HG02885 (cell line): ENCODE data around the gene ZP2.
"Not testable (repeated sequence)": the region's sequence is repeated elsewhere in the genome, so short reads cannot be mapped to it uniquely, and the experiment has no call there.

Source experiments
- ATAC-seq: cut with Tn5 transposase; IDR thresholded peaks from one replicate; pipeline ENCODE4 v1.9.1; 2021; ENCODE audit warnings: mild to moderate bottlenecking; ENCODE audit not compliant: unreplicated experiment, poor library complexity

ZP2 gene

DNA sequence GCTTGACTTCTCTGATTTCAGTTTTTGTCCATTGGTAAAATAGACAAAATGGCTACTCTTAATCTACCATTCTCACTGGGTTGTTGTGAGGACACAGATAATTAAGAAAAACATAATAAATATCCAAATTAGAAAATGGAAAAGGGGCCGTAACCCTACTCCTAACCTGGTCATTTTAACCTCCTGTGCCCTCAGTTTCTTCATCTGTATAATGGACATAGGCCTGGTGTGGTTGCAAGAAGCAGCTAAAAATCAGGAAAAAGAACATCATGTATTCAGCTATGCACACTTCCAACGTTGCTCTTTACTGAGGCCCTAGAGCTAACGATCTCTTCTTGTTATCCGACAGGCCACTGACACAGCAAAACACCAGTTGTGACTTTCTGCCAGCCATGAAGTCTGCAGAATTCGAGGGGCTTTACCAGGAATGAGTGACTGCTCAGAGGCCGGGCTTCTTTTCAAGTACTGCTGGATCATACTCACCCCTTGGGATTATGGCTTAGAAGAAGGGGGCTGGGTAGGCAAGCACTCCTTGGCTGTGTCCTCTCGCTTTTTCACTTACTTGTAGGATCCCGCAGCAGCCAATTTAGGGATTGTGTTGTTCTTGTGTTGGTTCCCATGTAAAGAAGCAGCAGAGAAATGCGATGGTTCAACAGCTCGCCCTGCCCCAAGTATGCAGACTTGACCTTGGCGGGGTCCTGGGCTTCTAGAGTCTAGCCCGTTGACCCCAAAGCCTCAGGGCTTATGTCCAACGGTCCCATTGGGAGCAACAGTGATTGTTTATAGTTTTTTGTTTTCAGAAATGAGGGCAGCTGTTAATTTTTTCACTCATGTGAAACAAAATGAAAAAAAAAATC is 32.0 kb downstream of the ZP2 start:
- no peak for ATAC-seq

DNA sequence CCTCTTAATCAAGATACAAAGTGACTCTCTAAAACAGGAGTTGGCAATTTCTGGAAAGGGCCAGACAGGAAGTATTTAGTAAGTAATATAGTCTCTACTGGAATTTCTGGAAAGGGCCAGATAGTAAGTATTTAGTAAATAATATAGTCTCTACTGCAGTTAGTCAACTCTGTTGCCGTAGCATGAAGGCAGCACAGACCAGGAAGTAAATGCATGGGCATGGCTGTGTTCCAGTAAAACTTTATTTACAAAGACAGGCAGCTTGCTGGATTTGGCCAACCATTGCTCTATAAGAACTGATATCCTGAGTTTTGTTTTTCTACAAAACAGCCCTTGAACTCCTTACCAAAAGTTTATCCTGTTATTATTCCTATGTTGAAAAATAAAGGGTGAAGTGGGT is 36.0 kb downstream of the ZP2 start:
- no peak for ATAC-seq

DNA sequence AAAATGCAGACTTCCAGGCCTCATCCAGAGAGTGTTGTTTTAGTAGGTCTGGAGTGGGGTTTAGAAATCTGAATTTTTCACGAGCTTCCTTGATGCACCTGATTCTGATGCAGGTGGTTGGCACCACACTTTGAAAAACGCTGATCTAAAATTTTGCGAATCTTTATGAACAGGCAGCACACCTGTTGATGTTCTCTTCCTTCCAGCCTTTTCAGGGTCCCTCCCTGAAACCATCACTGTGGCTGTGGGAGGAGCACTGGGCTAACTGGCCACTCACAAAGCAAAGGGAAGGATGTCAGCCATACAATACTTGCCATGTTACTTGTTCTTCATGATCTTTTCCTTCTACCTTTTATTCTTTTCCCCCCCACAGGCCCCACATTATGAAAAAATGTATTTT is 38.7 kb downstream of the ZP2 start:
- no peak for ATAC-seq

DNA sequence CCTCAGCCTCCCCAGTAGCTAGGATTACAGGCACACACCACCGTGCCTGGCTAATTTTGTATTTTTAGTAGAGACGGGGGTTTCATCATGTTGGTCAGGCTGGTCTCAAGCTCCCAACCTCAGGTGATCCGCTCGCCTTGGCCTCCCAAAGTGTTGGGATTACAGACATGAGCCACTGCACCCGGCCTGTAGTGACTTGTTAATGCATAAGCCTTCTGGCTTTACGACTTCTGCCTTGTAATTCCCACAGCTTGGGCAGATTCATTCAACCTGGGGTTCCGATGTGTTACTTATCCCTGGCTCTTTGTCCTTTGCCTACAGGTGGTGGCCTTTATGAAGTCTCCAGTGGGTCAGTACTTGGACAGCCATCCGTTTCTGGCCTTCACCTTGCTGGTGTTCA is 41.3 kb downstream of the ZP2 start:
- ATAC-seq = not testable (repeated sequence)

DNA sequence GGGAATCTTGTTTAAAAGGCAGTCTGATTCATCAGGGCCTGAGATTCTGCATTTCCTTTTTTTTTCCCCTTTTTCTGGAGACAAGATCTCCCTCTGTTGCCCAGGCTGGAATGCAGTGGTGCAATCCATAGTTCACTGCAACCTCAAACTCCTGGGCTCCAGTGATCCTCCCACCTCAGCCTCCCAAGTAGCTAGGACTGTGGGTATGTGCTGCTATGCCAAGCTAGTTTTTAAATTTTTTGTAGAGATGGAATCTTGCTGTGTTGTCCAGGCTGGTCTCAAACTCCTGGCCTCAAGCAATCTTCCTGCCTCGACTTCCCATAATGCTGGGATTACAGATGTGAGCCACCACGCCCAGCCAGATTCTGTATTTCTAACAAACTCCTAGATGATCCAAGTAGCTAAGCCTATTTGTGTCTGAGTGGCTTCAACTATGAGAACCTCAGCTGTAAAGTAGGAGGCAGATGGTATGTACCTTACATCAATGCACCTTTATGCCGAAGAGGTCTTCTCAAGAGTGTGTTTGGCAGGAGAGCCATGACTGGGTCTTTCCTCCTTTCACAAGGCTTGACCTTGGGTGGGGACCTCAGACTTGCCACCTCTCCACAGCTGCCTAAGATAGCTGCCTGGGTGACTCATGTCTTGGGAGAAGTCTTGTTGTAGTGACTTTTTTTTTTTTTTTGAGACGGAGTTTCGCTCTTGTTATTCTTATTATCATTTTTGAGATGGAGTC is 42.0 kb downstream of the ZP2 start:
- ATAC-seq = no peak

DNA sequence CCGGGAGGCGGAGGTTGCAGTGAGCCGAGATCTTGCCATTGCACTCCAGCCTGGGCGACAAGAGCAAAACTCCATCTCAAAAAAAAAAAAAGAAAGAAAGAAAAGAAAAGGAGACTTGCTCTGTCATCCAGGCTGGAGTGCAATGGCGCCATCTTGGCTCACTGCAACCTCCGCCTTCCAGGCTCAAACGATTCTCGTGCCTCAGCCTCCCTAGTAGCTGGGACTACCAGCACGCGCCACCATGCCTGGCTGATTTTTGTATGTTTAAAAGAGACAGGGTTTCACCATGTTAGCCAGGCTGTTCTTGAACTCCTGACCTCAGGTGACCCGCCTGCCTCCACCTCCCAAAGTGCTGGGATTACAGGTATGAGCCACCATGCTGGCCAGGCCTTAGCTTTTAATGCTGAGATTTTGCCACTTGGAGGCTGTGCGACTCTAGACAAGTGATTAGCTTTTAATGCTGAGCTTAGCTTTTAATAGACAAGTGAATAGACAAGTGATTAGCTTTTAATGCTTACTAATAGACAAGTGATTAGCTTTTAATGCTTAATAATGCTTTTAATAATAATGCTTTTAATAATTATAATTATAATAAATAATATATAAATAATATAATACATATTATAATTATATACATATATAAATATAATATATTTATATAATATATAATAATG is 43.3 kb downstream of the ZP2 start:
- ATAC-seq = no peak

DNA sequence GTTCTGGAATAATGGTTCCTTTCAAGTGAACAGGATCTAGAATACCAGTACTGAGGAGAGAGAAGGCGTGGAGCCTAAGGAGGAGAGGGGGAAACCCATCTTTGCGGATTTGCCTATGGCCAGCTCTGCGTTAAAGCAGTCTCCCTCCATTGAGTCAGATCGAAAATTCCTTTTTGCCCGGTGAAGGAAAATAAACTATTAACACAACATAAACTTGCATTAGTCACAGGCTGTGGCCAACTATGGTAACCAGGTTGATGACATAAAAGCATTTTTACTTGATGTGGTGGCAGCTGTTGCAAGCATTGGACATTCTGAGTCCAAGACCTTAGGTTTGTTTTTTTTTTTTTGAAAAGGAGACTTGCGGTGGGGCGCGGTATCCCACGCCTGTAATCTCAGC is 44.0 kb downstream of the ZP2 start:
- ATAC-seq = no peak

DNA sequence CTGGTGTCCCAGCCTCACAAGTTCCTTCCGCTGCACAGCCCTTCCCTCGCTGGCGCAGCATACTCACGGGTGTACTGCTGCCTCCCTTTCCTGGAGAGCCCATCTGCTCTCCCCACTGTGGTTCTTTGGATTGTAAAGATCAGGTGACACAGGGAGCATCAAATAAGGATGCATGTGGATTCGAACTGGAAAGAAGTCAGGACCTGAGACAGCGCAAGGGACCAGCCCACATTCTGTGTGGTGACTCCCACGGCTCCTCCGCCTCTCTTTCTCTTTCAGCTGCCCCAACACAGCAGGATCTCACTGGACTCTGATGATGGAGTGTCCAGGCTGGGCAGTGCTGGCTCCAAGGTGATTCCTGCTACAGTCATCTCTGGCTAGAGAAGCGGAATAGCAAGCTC is 44.8 kb downstream of the ZP2 start:
- no peak for ATAC-seq

DNA sequence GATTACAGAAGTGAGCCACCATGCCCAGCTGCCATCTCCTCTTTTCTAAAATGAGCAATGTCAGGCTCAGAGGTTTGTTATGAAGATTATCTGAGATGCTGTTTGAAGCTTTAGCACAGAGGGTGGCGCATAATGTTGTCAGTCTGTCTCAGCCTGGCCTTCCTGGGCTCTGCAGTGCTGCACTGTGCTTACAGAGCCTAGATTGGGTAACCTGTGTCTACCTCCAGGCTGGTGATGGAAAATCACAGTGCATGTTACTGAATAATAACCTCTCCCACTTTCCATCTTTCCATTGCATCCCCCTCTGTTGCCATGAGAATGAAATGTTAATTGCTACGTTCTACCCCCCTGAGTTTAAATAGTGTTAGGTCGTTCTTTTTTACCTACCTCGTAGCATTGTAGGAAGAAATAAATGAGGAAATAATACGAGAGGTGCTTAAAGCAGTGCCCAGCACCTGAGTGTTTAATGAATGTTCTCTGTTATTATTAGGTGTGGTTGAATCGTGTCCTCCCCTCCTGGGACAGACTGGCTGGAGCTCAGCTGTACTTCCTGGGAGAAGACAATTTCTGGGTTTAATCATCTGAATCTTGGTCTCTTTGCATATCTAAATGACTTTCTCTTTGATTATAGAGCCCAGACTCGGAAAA is 46.7 kb downstream of the ZP2 start:
- ATAC-seq = no peak

DNA sequence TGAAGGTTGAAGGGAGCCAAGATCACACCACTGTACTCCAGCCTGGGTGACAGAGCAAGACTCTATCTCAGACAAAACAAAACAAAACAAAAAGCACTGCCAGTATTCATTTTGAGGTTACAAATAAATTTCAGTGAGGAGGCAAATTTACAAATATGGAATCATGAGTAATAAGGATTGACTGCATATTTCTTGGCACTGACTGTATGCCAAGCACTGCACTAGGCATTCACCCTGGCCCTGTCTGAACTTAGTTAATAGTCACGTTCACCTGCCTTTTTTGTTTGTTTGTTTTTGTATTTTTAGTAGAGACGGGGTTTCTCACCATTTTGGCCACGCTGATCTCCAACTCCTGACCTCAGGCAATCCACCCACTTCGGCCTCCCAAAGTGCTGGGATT is 47.8 kb downstream of the ZP2 start:
- no peak for ATAC-seq

DNA sequence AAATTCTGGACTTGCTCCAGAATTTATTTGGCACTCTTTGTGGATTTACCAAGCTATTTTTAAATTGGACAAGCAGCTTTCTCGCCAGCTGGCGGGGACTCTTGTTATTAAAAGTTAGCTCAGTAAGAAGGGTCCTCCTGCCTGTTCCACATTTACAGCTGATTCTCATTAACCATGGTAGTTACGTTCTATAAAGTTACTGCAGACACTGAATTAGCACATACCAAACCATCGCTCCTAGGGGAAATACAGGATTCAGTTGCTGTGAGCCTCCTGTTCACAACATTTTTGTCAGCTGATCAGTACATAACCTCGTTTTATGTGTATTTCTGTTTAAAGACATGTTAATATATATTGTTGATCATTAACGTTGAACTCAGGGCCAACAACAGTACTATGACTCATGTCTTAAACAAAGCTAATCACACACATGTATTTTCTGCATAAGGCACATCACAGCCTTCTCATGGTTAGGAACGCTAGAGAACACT is 48.7 kb downstream of the ZP2 start:
- no peak for ATAC-seq

DNA sequence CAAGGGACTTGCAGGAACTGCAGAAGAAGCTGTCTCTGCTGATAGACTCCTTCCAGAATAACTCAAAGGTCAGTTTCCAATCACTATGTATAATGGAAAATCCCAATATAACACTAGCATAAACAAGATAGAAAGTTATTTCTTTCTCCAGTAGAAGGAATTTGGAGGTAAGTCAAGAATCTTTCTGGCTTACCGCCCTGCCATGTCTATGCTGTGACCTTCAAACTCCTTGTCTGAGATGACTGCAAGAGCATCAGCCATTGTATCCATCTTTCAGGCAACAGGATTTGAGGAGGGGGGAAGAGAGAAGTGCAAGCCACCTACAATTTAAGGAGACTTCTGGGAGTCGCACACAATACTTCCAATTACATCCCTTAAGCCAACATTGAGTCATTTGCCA is 50.2 kb downstream of the ZP2 start:
- ATAC-seq = no peak

DNA sequence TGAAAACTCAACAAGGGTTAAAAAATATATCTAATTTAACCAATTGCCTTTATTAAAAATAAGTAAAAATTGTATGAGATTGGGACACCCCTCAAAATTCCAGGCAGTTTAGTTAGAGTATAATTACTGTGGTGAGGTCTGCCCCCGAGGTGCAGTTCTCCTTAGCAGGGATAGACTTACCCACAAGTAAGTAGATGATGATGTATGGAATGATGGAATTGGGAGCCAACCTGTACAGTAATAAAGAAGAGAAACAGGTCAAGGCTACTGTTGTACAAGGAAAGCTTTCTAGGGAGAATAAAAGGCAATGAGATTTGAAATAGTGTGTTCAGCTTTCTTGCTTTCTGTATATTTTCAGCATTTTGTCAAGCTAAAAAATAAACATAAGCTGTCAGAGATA is 51.1 kb downstream of the ZP2 start:
- ATAC-seq = no peak

DNA sequence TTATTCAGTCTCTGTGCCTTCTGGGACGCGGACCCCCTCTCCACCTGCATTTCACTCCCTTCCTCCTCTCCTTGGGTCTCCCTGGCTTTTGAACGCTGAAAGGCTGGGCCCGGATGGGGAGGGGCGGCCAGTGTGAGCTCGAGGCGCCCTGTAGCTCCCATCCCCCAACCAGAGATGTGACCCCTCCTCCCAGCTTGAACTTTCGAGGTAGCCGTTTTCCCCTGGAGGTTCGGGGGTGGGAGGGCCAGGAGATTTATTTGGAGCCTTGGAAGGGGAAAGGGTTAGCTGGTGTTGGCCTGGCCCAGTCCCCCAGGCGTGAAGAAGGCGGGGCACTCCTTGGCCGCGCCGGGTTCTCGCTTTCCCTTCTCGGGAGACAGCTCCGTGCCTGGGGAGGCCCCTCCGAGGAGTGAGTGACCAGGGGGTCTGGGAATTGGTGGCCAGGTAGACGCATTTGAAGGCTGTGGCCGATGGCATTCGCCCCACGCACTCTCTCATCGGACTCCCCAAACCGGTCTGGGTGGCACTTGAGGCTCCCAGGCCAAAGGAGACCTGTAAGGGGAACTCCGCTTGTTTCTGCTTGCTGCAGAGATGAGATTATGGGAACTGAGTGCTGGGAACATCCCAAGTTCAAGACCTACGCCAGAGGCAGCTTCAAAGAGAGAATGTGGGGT is 52.0 kb downstream of the ZP2 start:
- ATAC-seq = no peak

DNA sequence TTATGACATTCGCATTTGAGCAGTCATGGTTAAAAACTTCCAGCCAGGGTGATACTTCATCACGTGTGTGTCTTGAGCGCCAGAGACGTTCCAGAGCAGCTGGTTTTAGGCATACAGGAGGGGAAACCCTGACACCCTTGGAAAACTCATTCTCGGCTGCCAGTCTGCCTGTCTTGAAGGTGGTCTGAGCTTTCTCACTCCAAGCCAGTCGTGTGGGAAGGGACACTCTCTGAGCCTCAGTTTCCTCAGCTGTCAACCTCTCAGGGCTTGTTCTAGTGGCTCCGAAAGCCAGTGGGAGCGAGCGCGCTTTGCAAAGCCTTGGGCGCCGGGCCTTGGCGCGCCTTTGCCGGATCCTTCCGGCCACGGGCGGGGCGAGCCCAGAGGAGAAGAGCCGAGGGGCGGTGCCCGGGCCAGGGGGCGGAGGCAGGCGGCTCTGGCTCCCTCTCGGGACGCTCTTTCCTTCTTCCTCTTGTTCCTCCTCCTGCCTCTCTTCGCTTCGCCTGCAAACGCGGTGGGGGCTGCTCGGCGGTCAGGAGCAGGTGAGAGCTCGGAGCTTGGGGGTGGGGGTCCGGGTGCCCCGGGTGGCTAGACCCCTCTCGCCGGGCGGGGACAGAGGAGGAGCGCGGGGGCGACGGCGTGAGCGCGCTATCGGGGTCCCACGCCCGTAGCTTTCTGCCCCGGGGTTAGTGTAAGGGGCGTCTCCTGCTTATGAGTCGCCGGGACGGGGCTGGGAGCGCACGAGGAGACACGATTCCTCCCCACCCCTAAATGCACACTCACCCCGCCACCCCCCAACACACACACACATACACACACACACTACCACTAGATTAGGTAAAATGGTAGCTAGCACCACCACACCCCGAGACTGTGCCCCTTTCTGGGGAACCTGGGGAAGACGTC is 52.9 kb downstream of the ZP2 start, which contains the start of gene LDAF1:
LDAF1 (plus strand) TSS at position 467 of the 903 bp plus-strand sequence. CDS start 2,509 bp downstream, outside the sequence.
- peak; percentile 89 for ATAC-seq

DNA sequence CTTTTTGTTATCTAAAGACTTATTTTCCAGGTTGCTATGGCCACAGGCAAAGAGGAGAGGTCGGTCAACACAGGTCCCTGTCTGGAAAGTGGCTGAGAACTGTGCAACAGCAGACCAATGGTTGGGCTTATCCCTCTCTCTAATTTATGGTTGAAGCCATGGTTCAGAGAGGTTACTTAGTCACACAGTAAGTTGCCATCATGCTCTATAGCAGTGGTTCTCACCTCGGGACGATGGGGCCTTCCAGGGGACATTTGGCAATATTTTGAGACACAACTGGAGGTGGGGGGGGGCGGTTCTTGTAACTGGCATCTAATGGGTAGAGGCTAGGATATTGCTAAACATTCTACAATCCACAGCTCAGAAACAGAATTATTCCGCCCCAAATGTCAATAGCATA is 53.7 kb downstream of the ZP2 start:
- no peak for ATAC-seq

DNA sequence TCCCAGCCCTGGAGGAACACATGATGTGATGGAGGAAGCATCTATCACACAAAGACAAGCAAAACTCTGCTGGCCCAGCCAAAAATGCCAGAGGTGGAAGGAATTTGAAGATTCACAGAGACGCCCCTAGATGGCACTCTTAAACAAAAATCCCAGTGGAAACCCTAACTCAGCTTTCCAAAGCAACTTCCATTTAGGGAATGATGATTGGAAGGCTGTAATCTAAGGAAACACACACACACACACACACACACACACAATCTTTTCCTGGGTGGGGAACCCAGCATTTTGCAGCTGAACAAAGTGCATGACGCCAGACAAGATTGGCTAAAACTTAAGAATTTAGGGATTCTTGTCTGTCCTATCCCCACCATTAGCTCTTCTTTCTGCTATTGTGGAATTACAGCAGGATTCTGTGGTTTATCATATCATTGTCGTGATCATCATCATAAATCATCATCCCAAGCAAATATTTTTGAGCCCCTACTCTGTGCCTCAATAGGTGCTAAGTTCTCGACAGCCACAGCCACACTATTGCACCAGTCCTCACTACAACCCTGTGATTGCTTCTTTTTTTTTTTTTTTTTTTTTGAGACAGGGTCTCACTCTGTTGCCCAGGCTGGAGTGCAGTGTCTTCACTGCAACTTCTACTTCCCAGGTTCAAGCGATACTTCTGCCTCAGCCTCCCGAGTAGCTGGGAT is 54.5 kb downstream of the ZP2 start:
- ATAC-seq = no peak

DNA sequence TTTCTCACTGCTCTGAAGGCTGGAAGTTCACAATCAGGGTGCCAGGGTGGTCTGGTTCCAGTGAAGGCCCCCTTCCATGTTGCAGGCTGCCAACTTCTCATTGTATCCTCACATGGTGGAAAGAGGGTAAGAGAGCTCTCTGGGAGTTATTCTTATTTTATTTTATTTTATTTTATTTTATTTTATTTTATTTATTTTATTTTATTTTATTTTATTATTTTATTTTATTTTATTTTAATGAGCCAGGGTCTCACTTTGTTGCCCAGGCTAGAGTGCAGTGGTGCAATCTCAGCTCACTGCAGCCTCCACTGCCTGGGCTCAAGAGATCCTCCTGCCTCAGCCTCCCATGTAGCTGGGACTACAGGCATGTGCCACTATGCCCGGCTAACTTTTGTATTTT is 55.4 kb downstream of the ZP2 start:
- ATAC-seq = not testable (repeated sequence)
